B cell (primary cell): Measurements from ENCODE around the gene ZNF554. TPM values are rescaled to one million over a fixed set of nuclear protein-coding genes. Genes with fewer than 3 reads are reported as not detected.

Experiments
- ATAC-seq: fragments of 200-7000 bp; cut with Tn5 transposase; one replicate; pipeline ENCODE4 v1.10.0; 2021; ENCODE audit warnings: low read depth, mild to moderate bottlenecking, moderate number of reproducible peaks, moderate library complexity
- CTCF ChIA-PET: fragments of 350-600 bp; sonication (Branson Sonifier 250); formaldehyde crosslinking; loops from one replicate; lab custom pipeline; 2021; ENCODE audit warnings: antibody characterized with exemption, inconsistent platforms; lab: Charles Lee
- POLR2A ChIA-PET: fragments of 350-600 bp; sonication (Branson Sonifier 250); formaldehyde crosslinking; loops from one replicate; lab custom pipeline; 2021; ENCODE audit warnings: antibody characterized with exemption; lab: Charles Lee
- DNase-seq: peaks from one replicate; pipeline ENCODE4 v3.0.0; 2013
- H2AFZ ChIP-seq: 2 replicates; pipeline ENCODE4 v1.6.1; 2012; ENCODE audit warnings: mild to moderate bottlenecking, low read depth, low read length; ENCODE audit not compliant: insufficient read depth, poor library complexity, severe bottlenecking
- H3K27ac ChIP-seq, 2 donors: 1 replicate in 1 of 2; 2 replicates in 1 of 2; pipeline ENCODE4 v1.5.1; 2012 to 2013; ENCODE audit warnings: low read length in 2 of 2, mild to moderate bottlenecking in 2 of 2, moderate library complexity in 1 of 2
- H3K27me3 ChIP-seq, 4 experiments: fragments of 200-600 bp in 1 of 4; sonication (generic) in 1 of 4; replicated peaks in 1 of 4; 1 replicate in 2 of 4; 2 replicates in 2 of 4; pipeline versions ENCODE4 v1.6.1 to v1.7.0; 2013 to 2016; ENCODE audit warnings: low read length in 3 of 4, mild to moderate bottlenecking in 2 of 4, mixed read lengths in 1 of 4, moderate library complexity in 1 of 4; ENCODE audit not compliant: insufficient read depth in 4 of 4, control insufficient read depth in 3 of 4; ENCODE audit errors: control extremely low read depth in 1 of 4
- H3K36me3 ChIP-seq, 2 experiments: replicated peaks in 1 of 2; 1 replicate in 1 of 2; 2 replicates in 1 of 2; pipeline versions ENCODE4 v1.6.1 to v1.7.1; 2013; ENCODE audit warnings: low read length in 1 of 2; ENCODE audit not compliant: insufficient read depth in 2 of 2, control insufficient read depth in 1 of 2; ENCODE audit errors: control extremely low read depth in 1 of 2, extremely low read depth in 1 of 2
- H3K4me1 ChIP-seq, 2 donors: fragments of 200-600 bp in 1 of 2; sonication (generic) in 1 of 2; 1 replicate in 1 of 2; 2 replicates in 1 of 2; pipeline versions ENCODE4 v1.5.1 to v1.6.1; 2013 to 2017; ENCODE audit warnings: low read length in 2 of 2; ENCODE audit not compliant: control insufficient read depth in 2 of 2, insufficient read depth in 2 of 2
- H3K4me2 ChIP-seq: replicated peaks from 2 replicates; pipeline ENCODE3; 2012; ENCODE audit warnings: mild to moderate bottlenecking, low read depth, low read length; ENCODE audit not compliant: poor library complexity, severe bottlenecking
- H3K4me3 ChIP-seq, 5 experiments: fragments of 200-600 bp in 1 of 5; sonication (generic) in 1 of 5; 1 replicate in 3 of 5; 2 replicates in 2 of 5; pipeline versions ENCODE4 v1.5.1 to v1.7.0; 2011 to 2016; ENCODE audit warnings: low read length in 4 of 5, mild to moderate bottlenecking in 4 of 5, low read depth in 2 of 5, control low read depth in 1 of 5, moderate library complexity in 1 of 5; ENCODE audit not compliant: insufficient read depth in 1 of 5; ENCODE audit errors: control extremely low read depth in 1 of 5, extremely low read depth in 1 of 5
- H3K79me2 ChIP-seq: fragments of 200-600 bp; sonication (generic); one replicate; pipeline ENCODE4 v1.6.0; 2016; ENCODE audit warnings: low read length; ENCODE audit not compliant: control insufficient read depth, insufficient read depth
- H3K9ac ChIP-seq: fragments of 200-600 bp; sonication (generic); 2 replicates; pipeline ENCODE4 v1.6.1; 2017; ENCODE audit warnings: mild to moderate bottlenecking, low read length, moderate library complexity
- H3K9me3 ChIP-seq, 3 donors: one replicate each; pipeline versions ENCODE4 v1.6.1 to v1.7.1; 2013; ENCODE audit warnings: low read length in 2 of 3; ENCODE audit not compliant: control insufficient read depth in 2 of 3, insufficient read depth in 1 of 3; ENCODE audit errors: control extremely low read depth in 1 of 3
- H4K20me1 ChIP-seq: 2 replicates; pipeline ENCODE4 v1.6.0; 2012; ENCODE audit warnings: mild to moderate bottlenecking, low read length; ENCODE audit not compliant: insufficient read depth, control insufficient read depth, poor library complexity, severe bottlenecking
- H3K27ac Mint-ChIP-seq: one replicate; pipeline ENCODE4 v1.8.0; 2021; ENCODE audit warnings: mixed read lengths
- H3K27me3 Mint-ChIP-seq: one replicate; pipeline ENCODE4 v1.8.0; 2021; ENCODE audit warnings: mixed read lengths
- H3K4me1 Mint-ChIP-seq: one replicate; pipeline ENCODE4 v1.8.0; 2021; ENCODE audit warnings: mixed read lengths
- H3K4me3 Mint-ChIP-seq: one replicate; pipeline ENCODE4 v1.8.0; 2021; ENCODE audit warnings: mixed read lengths
- H3K9me3 Mint-ChIP-seq: one replicate; pipeline ENCODE4 v1.8.0; 2022; ENCODE audit warnings: mixed read lengths; ENCODE audit not compliant: insufficient read depth
- EZH2 ChIP-seq: IDR thresholded peaks from 2 replicates; pipeline ENCODE4 v1.6.1; 2012; ENCODE audit warnings: borderline replicate concordance, low read depth, mild to moderate bottlenecking, moderate library complexity, low read length; ENCODE audit not compliant: insufficient read depth, poor library complexity, severe bottlenecking
- WGBS: methylation state at CpG from one replicate; pipeline ENCODE4 v1.1.5; 2013; ENCODE audit warnings: missing lambda C conversion rate; ENCODE audit not compliant: insufficient coverage; 5-methylcytosine and 5-hydroxymethylcytosine counted together
- intact Hi-C: fragments of 100-400 bp; cut with micrococcal nuclease; formaldehyde crosslinking; loops from one replicate; pipeline ENCODE4 v1.10.0; 2022
- polyA plus RNA-seq: library from polyadenylated mRNA; depleted of rRNA; stranded (reverse); fragments of >200 nt; gene quantifications from 2 replicates; pipeline ENCODE4 v1.2.3, GENCODE V29; 2012
- total RNA-seq, 2 donors: library from RNA; stranded (reverse); fragments of 120-200 nt in 1 of 2; gene quantifications; 1 replicate in 1 of 2; 2 replicates in 1 of 2; pipeline versions ENCODE4 v1.2.3 to v1.2.4, GENCODE V29; 2013 to 2022
- TF ChIP-seq, protein P1 (sequence below): fragments of 200-600 bp; IDR thresholded peaks from one replicate; pipeline ENCODE4 v1.8.0; 2022; ENCODE audit warnings: antibody characterized with exemption, mild to moderate bottlenecking

The ZNF554 gene
- total and polyA plus RNA-seq, 2 donors (not counting 1 experiment from before 2014, with no cell fraction given), result 2.8 to 5.9 TPM

DNA sequence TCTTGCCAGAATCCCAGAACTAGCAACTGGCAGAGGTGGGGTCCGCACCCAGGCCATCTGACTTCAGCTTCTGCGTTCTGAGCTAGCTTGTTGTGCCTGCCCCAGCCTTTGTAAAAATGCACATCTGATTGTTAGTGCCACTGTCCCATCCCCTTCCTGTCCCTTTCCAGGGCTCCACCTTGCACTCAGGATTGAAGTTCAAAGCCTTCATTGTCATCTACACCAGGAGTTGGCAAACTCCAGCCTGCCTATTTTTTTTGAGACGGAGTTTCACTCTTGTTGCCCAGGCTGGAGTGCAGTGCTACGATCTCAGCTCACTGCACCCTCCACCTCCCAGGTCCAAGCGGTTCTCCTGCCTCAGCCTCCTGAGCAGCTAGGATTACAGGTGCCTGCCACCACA lies 31.4 kb upstream of the ZNF554 start:
- 92% methylated on average over 5 of the region's 5 CpGs for WGBS
- Histone ChIP-seq H3K9me3 (no peaks in the 10 kb centered on the region), H3K36me3 (peaks cover 0 to 15% of the 10 kb centered on the region in 2 experiments), H3K4me2 (no peak overlapping the region), H3K4me1 (peaks cover 16 to 40% of the 10 kb centered on the region in 2 donors), H3K4me3 (no peak overlapping the region), H3K79me2 (peaks cover 48% of the 10 kb centered on the region), H4K20me1 (peaks cover 4% of the 10 kb centered on the region), H3K27me3 (no peaks in the 10 kb centered on the region), H3K9ac (no peak overlapping the region), H2AFZ (no peak overlapping the region), H3K27ac (no peak overlapping the region)
- H3K9me3 Mint-ChIP-seq, result no peaks in the 10 kb centered on the region
- peak overlapping the region; percentile 32 for H3K4me3 Mint-ChIP-seq
- no peak for ATAC-seq
- no peaks in the 10 kb centered on the region for H3K27me3 Mint-ChIP-seq
- POLR2A ChIA-PET, result interaction anchor here (0.7 kb wide), 1 partner anchor 53 kb away, joined by 3 read pairs; the partner anchor contains the start of gene ZNF555
- no peak for DNase-seq
- intact Hi-C loops, result no loop called here
- H3K4me1 Mint-ChIP-seq, result peaks cover 51% of the 10 kb centered on the region
- TF ChIP-seq, protein P1, sequence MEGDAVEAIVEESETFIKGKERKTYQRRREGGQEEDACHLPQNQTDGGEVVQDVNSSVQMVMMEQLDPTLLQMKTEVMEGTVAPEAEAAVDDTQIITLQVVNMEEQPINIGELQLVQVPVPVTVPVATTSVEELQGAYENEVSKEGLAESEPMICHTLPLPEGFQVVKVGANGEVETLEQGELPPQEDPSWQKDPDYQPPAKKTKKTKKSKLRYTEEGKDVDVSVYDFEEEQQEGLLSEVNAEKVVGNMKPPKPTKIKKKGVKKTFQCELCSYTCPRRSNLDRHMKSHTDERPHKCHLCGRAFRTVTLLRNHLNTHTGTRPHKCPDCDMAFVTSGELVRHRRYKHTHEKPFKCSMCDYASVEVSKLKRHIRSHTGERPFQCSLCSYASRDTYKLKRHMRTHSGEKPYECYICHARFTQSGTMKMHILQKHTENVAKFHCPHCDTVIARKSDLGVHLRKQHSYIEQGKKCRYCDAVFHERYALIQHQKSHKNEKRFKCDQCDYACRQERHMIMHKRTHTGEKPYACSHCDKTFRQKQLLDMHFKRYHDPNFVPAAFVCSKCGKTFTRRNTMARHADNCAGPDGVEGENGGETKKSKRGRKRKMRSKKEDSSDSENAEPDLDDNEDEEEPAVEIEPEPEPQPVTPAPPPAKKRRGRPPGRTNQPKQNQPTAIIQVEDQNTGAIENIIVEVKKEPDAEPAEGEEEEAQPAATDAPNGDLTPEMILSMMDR, result no peak
- no peak for TF ChIP-seq EZH2
- no peak overlapping the region for H3K27ac Mint-ChIP-seq
- CTCF ChIA-PET, result no interaction called here

DNA sequence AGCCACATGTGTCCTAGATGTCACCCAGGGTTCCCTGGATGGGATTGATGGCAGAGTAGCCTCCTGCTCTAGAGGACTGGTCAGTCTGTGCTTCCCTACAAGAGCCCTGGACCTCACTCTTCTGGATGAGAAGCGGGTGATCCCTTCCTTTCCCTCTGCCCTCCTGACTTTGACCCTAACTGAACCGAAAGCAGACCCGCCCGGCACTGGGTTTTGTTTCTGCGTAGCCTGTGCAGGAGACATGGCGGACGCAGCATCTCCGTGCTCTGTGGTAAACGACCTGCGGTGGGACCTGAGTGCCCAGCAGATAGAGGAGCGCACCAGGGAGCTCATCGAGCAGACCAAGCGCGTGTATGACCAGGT lies 29.5 kb upstream of the ZNF554 start:
- ChIA-PET POLR2A (interaction anchor here (0.7 kb wide), 2 partner anchors 30 to 98 kb away, joined by 3 to 4 read pairs; partner anchors contain the start of gene ZNF554), CTCF (no interaction called here)
- Histone ChIP-seq H3K36me3 (peaks cover 0 to 20% of the 10 kb centered on the region in 2 experiments), H3K4me2 (no peak overlapping the region), H3K4me1 (peaks cover 6 to 23% of the 10 kb centered on the region in 2 donors), H3K9me3 (no peaks in the 10 kb centered on the region), H3K27me3 (no peaks in the 10 kb centered on the region), H3K9ac (no peak overlapping the region), H2AFZ (no peak overlapping the region), H3K4me3 (no peak overlapping the region), H3K79me2 (peaks cover 64% of the 10 kb centered on the region), H4K20me1 (no peaks in the 10 kb centered on the region), H3K27ac (no peak overlapping the region)
- intact Hi-C loops, result no loop called here
- H3K4me3 Mint-ChIP-seq, result peak overlapping the region; percentile 37
- ATAC-seq (no peak), DNase-seq (no peak)
- peaks cover 37% of the 10 kb centered on the region for H3K4me1 Mint-ChIP-seq
- no peak for TF ChIP-seq EZH2
- TF ChIP-seq, protein P1, result no peak
- no peaks in the 10 kb centered on the region for H3K9me3 Mint-ChIP-seq
- WGBS, result 98% methylated on average over 12 of the region's 14 CpGs
- H3K27ac Mint-ChIP-seq, result peak overlapping the region; percentile 68
- H3K27me3 Mint-ChIP-seq, result no peaks in the 10 kb centered on the region
